CD1c-positive myeloid dendritic cell (primary cell): ENCODE data around the gene KIF21B.
"Not testable (repeated sequence)": the region's sequence is repeated elsewhere in the genome, so short reads cannot be mapped to it uniquely, and the experiment has no call there.

Source experiments
- DNase-seq: peaks from one replicate; pipeline ENCODE4 v3.0.0-alpha.2; 2016; ENCODE audit errors: extremely low spot score

The KIF21B gene

GRCh38 chr1:200971955-200972711, 51.4 kb downstream of the KIF21B start:
- DNase-seq: peak; percentile 73

GRCh38 chr1:200971428-200971903, 52.0 kb downstream of the KIF21B start:
- DNase-seq: no peak

GRCh38 chr1:200970771-200971427, 52.6 kb downstream of the KIF21B start:
- DNase-seq: no peak

- no peak for DNase-seq
Observed at GRCh38 chr1:200969726-200970561, 53.6 kb downstream of the KIF21B start.

GRCh38 chr1:200968469-200969410, 54.8 kb downstream of the KIF21B start:
- no peak for DNase-seq

- DNase-seq: no peak
Observed at GRCh38 chr1:200967693-200968468, 55.6 kb downstream of the KIF21B start.

- DNase-seq: no peak
Observed at GRCh38 chr1:200966934-200967333, 56.6 kb downstream of the KIF21B start.

GRCh38 chr1:200965111-200965805, 58.3 kb downstream of the KIF21B start:
- no peak for DNase-seq

GRCh38 chr1:200963888-200964287, 59.6 kb downstream of the KIF21B start:
- not testable (repeated sequence) for DNase-seq

- no peak for DNase-seq
Observed at GRCh38 chr1:200963076-200963475, 60.4 kb downstream of the KIF21B start.

- DNase-seq: no peak
Observed at GRCh38 chr1:200962631-200963030, 60.9 kb downstream of the KIF21B start.

- not testable (repeated sequence) for DNase-seq
Observed at GRCh38 chr1:200962151-200962550, 61.4 kb downstream of the KIF21B start.

- DNase-seq: no peak
Observed at GRCh38 chr1:200960948-200961340, 62.6 kb downstream of the KIF21B start.

GRCh38 chr1:200960236-200960947, 63.1 kb downstream of the KIF21B start:
- no peak for DNase-seq

GRCh38 chr1:200959411-200959921, 64.0 kb downstream of the KIF21B start:
- DNase-seq: no peak

GRCh38 chr1:200958597-200958996, 64.9 kb downstream of the KIF21B start:
- no peak for DNase-seq

- DNase-seq: no peak
Observed at GRCh38 chr1:200954434-200954833, 69.1 kb downstream of the KIF21B start.

- DNase-seq: no peak
Observed at GRCh38 chr1:200951016-200951415, 72.5 kb downstream of the KIF21B start.

- DNase-seq: no peak
Observed at GRCh38 chr1:200949626-200950025, 73.9 kb downstream of the KIF21B start.
